Skin epidermis (tissue), 12 donors: Measurements from ENCODE around the gene SEMA3D.

Experiments
- H3K27ac ChIP-seq, 21 experiments: fragments of 200-600 bp; sonication (generic) in 11 of 21; one replicate each; pipeline ENCODE4 v1.5.0; 2020; ENCODE audit warnings: mild to moderate bottlenecking in 3 of 21, inconsistent platforms in 2 of 21, moderate library complexity in 2 of 21
- H3K4me3 ChIP-seq, 7 experiments: fragments of 200-600 bp; sonication (generic) in 2 of 7; one replicate each; pipeline ENCODE4 v1.5.0; 2020; ENCODE audit warnings: inconsistent platforms in 2 of 7, mild to moderate bottlenecking in 2 of 7, moderate library complexity in 1 of 7

Gene SEMA3D

DNA sequence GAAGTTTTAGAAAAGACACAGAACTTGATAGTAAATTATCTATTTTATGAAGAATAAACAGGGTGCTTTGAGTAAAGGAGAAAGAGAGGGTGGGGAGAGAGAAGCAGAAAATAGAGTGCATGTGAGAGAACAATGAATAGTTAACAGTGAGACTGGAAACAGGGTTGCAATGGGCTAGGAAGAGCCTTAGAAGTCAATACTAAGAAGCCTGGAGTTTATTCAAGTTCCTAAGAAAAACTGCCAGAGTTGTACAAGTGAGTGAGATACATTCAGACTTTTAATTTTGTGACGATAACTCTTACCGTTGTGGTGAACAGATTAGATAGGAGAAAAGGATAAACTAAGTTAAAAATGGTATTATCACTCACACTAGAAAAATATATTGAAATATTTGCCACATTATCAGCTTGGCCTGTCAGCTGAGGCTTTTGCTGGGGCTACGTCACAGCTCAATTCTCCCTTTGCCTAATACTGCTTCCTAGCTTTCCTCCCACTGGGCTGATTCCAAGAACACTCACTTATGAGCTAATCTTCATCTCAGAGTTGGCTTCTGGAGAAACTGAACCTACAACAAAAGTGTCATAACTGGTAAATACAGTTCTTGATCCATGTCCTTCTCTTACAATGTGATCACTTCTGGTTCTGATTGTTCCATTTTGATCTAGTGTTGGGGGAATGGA lies 92.7 kb downstream of the SEMA3D start:
- H3K27ac ChIP-seq = no peak overlapping the region

DNA sequence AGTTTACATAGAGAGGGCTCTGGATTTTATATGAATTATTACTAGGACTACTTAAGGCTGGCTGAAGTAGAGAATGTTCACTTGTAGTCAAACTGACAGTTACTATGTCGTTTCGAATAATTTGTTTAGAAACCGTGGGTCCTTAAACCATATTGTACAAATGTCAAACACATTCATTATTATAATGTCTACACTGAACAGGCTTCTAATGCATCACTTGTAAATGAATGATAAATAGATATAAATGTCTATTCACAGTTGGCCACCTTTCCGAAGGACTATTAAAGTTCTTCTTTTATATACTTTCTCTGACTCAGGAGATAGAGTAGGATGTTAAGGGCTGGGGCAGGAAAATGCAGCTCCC lies 95.3 kb downstream of the SEMA3D start:
- H3K4me3 ChIP-seq = no peak overlapping the region
- H3K27ac ChIP-seq = no peak overlapping the region

More for the DNA sequence above, 92.7 kb downstream of the SEMA3D start:
- H3K4me3 ChIP-seq = no peak overlapping the region

DNA sequence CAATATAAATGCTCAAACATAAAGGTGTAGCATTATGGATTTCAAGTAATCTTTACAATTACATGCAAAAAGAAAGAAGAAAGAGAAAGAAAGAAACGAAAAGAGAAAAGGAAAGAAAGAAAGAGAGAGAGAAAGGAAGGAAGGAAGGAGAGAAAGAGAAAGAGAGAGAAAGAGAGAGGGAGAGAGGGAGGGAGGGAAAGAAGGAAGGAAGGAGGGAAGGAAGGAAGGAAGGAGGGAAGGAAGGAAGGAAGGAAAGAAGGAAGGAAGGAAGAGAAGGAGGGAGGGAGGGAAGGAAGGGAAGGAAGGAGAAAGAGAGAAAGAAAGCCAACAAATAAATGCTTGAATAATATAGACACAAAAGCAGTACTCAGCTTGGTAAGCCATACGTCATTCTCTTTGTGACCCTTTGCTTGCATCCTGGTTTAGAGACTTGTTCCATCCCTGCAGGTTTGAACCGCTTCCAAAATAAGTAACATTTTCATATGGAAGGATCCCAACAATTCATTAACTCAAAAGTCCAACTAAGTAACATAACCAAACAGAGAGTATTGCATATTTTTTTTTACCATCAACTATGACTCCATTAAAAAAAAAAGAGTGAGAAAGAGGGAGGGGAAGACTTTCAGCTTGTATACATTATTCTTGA lies 95.8 kb downstream of the SEMA3D start:
- Histone ChIP-seq H3K4me3 (no peak overlapping the region), H3K27ac (no peak overlapping the region)

DNA sequence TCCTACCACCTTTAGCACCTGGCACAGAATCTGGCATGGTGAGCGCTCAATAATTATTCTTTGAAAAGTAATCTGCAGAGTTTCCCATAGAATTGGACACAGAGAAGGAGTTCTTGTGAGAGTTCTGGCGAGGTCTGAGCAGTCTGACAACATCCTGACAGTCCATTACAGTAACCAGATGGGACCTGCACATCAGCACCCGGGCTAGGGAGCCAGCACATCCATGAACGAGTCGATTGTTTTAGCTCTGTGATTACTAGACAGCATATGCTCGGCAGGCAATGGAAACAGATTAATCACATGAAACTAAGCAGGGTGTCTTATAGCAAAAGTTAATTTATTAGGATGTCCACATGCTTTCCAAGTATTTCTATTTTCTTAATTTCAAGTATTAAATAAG lies 96.7 kb downstream of the SEMA3D start:
- H3K27ac ChIP-seq = no peak overlapping the region
- no peak overlapping the region for H3K4me3 ChIP-seq

DNA sequence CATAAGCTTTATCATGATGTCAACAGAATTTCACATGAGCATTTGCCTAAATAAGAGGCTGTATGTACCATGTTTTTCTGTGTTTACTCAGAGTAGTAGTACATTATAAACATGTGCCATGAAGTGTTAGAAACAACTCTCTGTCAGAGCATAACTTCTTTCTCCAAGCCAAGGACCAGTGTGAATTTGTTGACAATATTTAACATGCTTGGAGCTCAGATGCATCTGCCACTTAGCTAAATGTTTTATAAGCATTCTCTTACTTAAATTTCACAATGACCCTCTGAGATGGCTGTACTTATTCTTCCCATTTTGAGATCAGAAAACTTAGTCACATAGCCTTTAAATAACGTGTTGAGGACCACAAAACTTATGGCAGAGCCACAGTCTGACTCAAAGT lies 105.0 kb downstream of the SEMA3D start:
- Histone ChIP-seq H3K27ac (no peak overlapping the region), H3K4me3 (no peak overlapping the region)

DNA sequence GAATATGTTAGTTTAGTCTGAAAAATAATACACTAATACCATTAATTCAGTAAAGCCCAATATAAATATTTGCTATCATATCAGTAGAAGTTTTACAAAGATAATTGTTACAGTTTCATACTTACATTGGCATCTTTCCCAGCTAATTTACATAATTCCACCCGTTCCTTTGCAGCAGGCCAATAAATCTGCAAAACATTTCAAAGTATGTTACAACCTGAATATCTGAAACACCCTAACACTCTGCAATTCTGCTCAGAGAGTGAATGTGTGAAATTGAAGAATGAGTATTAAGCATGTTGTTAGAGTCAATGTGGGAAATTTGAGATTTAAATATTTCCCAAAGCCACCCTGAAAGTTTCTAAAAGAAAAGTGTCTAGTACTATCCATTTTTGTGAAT lies 105.5 kb downstream of the SEMA3D start:
- Histone ChIP-seq H3K27ac (no peak overlapping the region), H3K4me3 (no peak overlapping the region)

DNA sequence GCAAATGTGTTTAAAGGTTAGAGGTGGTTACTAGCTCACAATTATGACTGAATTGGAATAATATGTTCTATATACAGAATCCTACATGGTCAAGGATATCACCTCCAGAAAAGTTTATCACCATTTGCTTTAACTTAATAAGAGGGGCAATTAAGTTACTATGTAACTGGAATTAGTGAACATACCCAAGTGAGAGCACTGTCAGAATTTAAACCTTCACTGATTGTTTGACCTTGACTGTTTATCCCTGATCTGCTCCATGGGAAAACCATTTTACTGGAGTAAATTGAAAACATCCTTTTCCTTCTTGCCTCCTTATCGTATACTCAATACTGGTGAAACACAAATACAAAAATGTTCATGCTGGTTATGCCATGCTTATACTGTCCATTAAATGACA lies 107.4 kb downstream of the SEMA3D start:
- H3K4me3 ChIP-seq = no peak overlapping the region

DNA sequence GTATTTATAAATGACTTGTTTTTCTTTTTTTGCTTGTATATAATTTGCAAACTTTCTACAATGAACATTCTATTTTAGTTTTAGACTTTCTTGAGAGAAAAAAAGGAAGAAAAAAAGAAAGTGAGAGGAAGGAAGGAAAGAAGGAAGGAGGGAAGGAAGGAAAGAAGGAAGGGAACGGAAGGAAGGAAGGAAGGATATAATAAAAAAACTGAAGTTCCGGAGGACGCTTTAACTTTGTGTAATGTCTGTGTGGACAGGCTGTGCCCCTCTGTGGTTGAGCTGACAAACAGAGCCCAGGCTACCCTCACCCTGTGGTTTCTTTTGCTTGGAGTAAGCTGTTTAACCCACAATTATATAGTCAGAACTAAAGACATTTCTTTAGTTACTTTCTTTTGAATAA lies 108.7 kb downstream of the SEMA3D start:
- Histone ChIP-seq H3K27ac (no peak overlapping the region), H3K4me3 (no peak overlapping the region)

More for the DNA sequence above, 107.4 kb downstream of the SEMA3D start:
- no peak overlapping the region for H3K27ac ChIP-seq

DNA sequence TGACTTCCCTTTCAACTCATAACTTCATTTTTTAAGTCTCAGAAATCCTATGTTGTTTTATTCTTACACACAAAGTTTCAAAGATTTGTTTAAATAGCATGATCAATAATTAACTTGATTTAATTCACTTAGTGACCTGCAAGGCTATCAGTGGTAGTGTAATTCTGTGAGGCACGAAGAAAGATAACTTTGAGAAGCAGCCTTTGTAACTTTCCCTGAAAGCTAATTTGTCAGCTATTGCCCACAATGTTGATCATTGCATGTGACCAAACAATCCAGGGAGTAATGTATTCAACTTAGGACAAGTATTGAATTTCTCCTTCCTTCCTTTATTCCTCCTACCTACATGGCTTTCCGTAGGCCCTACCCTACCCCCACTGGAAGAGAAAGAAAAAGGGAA lies 111.0 kb downstream of the SEMA3D start:
- Histone ChIP-seq H3K27ac (no peak overlapping the region), H3K4me3 (no peak overlapping the region)

DNA sequence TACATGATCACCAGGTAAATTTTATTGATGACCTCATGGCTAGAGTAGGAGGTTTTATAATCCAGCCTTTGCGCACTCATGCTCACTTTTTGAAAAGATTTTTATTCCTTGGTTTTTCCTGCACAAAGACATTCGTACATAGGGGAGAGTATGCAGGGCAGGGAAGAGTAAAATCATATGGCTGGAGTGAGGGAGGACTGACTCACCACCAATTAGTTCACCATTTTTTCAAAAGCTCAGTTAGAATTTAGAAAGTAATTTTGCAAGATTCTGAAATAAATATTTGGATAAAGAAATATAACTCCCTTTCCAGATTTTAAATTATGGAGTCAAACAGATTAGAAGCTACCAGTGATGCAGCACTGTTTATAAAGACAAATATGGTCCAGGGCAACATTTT lies 111.9 kb downstream of the SEMA3D start:
- H3K27ac ChIP-seq = no peak overlapping the region
- H3K4me3 ChIP-seq = no peak overlapping the region

DNA sequence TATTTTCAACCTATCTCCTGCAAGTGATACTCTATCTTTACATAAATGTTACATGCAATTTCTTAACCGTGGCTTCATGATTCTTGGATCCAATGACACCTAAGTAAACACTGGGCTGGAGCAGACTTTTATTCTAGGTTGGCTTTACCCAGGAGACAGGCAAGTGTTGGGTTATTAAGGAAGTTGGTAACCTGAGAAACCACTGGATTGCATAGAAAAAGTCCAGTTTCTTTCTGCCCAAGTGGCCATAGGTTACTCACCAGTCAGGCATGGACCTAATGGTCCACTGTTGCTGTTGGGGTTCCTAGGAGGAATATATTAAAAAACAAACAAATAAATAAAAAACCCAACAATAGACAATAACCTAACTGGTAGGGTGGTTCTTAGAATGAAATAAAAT lies 112.8 kb downstream of the SEMA3D start:
- Histone ChIP-seq H3K4me3 (no peak overlapping the region), H3K27ac (no peak overlapping the region)

DNA sequence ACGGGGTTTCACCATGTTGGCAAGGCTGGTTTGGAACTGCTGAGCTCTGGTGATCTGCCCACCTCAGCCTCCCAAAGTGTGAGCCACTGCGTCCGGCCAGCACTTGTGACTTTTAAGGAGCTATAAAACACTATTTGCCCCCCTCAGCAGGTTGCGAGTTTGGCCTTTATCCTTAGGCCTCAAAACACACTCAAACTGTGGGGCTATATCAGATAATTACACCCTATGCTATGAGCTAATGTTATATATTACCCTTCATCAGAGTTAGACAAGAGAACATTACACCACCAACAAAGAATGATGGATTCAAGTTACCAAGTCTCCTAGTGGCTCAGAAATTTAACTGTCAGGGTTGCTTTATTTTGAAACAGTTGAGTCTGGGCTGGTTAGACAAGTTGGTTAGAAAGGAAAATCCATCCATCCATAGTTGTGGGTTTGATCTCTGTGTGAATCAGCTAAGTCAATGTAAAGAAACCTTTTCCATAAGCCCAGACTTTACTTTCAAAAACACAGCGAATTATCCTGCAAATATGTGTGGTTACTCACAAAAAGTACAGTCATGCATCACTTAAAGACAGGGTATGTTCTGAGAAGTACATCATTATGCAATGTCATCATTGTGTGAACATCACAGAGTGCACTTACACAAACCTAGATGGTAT lies 115.8 kb downstream of the SEMA3D start:
- Histone ChIP-seq H3K4me3 (no peak overlapping the region), H3K27ac (no peak overlapping the region)

DNA sequence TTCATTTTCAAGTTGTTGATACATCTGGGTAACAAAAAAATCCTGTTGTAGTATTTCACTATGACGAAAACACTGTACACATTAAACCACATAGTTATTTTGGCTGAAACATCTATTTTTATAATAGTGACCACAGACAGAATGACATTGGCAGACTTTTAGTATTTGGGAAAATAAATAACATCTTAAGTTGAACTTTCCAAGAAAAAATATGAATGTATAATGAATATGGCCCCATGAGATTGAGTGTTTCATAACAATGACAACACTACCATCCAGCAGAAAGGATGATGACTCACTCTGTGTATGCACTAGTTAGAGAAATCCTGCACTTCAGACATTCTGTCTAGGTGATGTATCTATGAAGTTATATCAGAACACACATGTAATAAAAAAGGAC lies 118.1 kb downstream of the SEMA3D start:
- Histone ChIP-seq H3K27ac (no peak overlapping the region), H3K4me3 (no peak overlapping the region)

DNA sequence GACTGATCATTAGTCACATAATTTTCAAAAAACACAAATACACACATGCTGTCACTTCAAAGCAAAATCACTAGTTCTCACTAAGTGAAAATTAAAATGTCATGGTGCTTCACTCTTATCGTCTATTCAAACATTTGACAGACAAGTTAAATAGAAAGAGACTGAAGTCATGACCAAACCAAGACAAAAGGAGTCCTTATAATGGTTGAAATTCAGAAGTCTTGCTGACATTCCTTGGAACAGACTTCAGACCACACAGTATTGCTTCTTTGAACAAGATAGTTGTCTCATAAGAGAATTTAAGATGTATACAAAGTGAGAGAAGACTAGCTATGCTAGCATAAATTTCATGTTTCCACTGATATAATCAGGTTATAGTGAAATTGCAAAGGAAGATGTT lies 119.5 kb downstream of the SEMA3D start:
- Histone ChIP-seq H3K4me3 (no peak overlapping the region), H3K27ac (no peak overlapping the region)

DNA sequence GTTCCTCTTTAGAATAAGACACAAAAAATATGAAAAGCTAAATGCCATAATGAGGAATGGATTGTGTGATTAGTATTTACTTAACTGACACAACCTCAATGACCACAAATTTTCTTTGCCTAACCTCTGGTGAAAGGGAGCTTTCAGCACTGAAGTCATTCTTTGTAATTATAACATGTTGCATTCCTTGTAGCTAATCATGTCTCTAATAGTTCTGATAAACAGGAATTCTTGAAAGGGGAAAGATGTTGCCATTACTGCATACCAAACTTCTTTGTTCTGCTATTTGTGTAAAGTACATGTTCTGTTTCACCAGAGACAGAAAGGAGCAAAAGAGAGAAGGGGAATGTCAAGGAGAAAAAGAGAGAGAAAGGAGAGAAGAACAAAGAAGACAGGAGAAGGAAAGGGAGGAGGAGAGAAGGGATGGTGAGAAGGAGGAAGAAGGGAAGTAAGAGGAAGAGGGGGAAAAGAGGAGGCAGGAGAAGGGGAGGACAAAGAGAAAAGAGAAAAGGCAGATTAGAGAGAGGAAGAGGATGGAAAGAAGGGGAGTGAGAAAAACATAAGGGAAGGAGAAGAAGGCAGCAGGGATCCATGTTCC lies 120.9 kb downstream of the SEMA3D start:
- no peak overlapping the region for H3K4me3 ChIP-seq
- no peak overlapping the region for H3K27ac ChIP-seq

DNA sequence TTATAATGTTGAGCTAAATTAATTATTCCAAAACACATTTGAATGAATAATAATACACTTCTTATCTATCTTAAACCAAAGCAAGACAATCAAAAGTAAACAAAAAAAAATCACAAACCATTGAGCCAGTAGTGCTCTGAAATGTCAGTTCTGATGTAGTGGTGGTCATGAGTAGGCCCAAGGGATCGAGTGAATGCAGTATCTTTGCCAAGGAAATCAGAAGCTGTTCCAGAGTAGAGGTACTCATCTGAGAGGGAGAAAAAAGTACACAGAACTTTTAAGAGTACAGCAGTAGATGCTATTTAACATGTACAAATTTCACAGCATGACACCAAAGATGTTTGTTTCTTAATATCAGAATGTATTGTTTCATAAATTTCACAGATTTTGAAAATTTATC lies 121.5 kb downstream of the SEMA3D start:
- Histone ChIP-seq H3K27ac (no peak overlapping the region), H3K4me3 (no peak overlapping the region)

DNA sequence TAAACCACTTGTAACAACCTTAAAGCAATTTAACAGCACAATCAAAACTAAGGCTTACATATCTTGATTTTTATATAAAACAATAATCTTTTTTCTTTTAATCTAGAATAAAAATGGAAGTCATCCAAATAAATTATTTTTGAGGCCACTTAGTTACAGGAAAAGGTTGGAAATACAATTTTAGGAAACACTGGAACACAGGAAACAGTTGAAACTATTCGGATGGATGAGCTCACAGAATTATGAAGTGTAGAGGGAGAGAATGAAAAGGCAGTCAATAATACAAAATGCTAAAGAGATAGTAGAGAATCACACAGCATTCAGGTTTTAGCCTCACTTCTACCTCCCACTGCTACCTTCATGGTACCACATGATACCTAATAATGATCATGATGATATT lies 124.2 kb downstream of the SEMA3D start:
- H3K4me3 ChIP-seq = no peak overlapping the region

DNA sequence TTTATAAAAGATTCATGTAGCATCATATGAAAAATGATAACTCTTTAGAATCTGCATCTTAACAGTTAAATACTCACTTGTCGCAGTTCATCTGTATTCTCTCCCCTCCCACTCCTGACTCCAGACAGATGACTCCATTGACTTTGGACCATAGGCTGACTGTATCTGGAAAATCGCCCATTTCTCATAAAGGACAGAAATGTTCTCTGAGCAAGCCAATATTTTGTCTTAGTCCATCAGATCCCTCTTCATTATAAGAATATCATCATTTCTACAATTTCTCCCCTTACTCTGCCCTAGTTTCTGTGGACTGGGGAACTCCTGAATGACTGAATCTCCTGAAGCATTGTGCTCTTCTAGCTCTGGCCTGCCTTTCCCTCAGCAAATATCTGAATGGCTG lies 125.4 kb downstream of the SEMA3D start:
- H3K4me3 ChIP-seq = no peak overlapping the region
- no peak overlapping the region for H3K27ac ChIP-seq

More for the DNA sequence above, 124.2 kb downstream of the SEMA3D start:
- H3K27ac ChIP-seq = no peak overlapping the region

DNA sequence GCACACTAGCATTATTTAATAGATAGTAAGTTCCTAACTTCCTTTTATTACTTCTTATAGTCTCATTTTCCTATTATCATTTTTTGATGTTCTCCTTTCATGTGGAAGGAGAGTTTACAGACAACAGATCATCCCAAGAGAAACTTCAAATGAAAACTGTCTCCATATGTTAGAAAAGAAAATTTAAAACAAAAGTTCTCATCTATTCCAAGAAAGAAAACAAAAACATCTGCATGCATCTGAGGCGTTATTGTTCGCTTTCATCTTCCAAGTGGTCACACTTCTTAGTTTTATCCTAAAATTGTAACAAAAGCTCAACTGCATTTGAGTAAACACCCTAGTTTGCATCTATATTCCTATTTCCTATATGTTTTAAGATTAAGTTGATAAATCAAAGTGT lies 126.2 kb downstream of the SEMA3D start:
- Histone ChIP-seq H3K27ac (no peak overlapping the region), H3K4me3 (no peak overlapping the region)

DNA sequence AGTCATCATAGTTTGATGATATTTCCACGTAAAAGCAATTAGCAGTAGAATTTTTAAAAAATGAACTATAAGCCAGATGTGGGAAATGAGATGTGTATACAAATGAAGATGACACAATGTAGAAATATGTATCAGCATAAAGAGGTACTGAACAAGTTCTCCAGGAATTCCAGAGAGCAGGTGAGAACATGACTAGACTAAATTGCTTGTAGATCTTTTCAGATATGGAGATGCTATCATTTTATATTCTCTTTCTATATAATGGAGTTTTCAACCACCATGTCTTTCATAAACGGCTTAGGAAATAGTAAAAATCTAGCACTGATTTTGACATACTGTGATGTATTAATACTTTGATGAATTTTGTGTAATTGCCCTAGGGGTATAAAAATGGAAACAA lies 130.9 kb downstream of the SEMA3D start:
- no peak overlapping the region for H3K4me3 ChIP-seq
- H3K27ac ChIP-seq = no peak overlapping the region

DNA sequence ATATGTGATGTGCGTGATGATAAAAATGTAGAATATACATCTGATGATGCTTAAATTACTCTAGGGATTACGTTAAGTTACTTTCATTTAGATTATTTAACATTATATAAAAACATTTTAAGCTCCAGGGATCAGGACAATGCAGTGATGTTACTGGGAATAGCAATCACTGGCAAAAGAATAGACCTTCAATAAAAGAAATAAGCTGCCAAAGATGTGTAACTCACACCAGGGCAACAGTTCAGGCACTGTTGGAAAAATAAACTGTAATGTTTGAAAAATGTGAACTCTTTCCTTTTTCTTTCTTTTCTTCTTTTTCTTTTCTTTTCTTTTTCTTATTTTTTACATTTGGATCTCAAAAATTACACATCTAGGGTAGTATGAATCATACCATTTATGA lies 131.7 kb downstream of the SEMA3D start:
- H3K4me3 ChIP-seq = no peak overlapping the region

More for the DNA sequence above, 131.7 kb downstream of the SEMA3D start:
- H3K27ac ChIP-seq = no peak overlapping the region
